Peyer's patch (tissue), 4 donors: Measurements from ENCODE around the gene CXXC5.

Experiments used
- POLR2A ChIP-seq, 2 donors: fragments of 450-650 bp; IDR thresholded peaks; one replicate each; pipeline ENCODE4 v1.5.1; 2017; ENCODE audit warnings: antibody characterized with exemption in 2 of 2, mild to moderate bottlenecking in 2 of 2, moderate library complexity in 2 of 2
- TF ChIP-seq, protein P1 (sequence below), 6 experiments: fragments of 450-650 bp in 4 of 6; fragments of 200-600 bp in 2 of 6; sonication (generic) in 1 of 6; IDR thresholded peaks; one replicate each; pipeline ENCODE4 v1.5.1; 2017 to 2019; ENCODE audit warnings: antibody characterized with exemption in 6 of 6, mild to moderate bottlenecking in 3 of 6, moderate library complexity in 1 of 6

DNA sequence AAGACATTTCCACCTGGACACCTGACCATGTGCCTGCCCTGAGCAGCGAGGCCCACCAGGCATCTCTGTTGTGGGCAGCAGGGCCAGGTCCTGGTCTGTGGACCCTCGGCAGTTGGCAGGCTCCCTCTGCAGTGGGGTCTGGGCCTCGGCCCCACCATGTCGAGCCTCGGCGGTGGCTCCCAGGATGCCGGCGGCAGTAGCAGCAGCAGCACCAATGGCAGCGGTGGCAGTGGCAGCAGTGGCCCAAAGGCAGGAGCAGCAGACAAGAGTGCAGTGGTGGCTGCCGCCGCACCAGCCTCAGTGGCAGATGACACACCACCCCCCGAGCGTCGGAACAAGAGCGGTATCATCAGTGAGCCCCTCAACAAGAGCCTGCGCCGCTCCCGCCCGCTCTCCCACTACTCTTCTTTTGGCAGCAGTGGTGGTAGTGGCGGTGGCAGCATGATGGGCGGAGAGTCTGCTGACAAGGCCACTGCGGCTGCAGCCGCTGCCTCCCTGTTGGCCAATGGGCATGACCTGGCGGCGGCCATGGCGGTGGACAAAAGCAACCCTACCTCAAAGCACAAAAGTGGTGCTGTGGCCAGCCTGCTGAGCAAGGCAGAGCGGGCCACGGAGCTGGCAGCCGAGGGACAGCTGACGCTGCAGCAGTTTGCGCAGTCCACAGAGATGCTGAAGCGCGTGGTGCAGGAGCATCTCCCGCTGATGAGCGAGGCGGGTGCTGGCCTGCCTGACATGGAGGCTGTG lies 32.4 kb downstream of the CXXC5 start:
- TF ChIP-seq, protein P1, sequence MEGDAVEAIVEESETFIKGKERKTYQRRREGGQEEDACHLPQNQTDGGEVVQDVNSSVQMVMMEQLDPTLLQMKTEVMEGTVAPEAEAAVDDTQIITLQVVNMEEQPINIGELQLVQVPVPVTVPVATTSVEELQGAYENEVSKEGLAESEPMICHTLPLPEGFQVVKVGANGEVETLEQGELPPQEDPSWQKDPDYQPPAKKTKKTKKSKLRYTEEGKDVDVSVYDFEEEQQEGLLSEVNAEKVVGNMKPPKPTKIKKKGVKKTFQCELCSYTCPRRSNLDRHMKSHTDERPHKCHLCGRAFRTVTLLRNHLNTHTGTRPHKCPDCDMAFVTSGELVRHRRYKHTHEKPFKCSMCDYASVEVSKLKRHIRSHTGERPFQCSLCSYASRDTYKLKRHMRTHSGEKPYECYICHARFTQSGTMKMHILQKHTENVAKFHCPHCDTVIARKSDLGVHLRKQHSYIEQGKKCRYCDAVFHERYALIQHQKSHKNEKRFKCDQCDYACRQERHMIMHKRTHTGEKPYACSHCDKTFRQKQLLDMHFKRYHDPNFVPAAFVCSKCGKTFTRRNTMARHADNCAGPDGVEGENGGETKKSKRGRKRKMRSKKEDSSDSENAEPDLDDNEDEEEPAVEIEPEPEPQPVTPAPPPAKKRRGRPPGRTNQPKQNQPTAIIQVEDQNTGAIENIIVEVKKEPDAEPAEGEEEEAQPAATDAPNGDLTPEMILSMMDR (IDR thresholded peaks at IDR 0.05): no peak
- no peak for TF ChIP-seq POLR2A (IDR thresholded peaks at IDR 0.05)
